ACHN (cell line): ENCODE results near the gene AKAP12.
"Not testable (repeated sequence)": the region's sequence is repeated elsewhere in the genome, so short reads cannot be mapped to it uniquely, and the experiment has no call there.

Experiments used
- DNase-seq: peaks from one replicate; pipeline ENCODE4 v3.0.0-alpha.2; 2015
- in situ Hi-C: cut with HindIII; loops from 2 replicates; pipeline ENCODE4 v1.10.0; 2017; ENCODE audit warnings: low sequenced_read_pairs, low pct_ligation_motif_present, low pct_unique_long_range_greater_than_20kb

Gene AKAP12

GRCh38 chr6:151325075-151326050, 85.6 kb downstream of the AKAP12 start:
- in situ Hi-C loops = no loop called here
- DNase-seq = peak; percentile 83

GRCh38 chr6:151326116-151326825, 86.5 kb downstream of the AKAP12 start:
- peak; percentile 3 for DNase-seq
- in situ Hi-C loops = no loop called here

- DNase-seq = no peak
- in situ Hi-C loops = no loop called here
Observed at GRCh38 chr6:151327101-151327500, 87.3 kb downstream of the AKAP12 start.

GRCh38 chr6:151330130-151330696, 90.4 kb downstream of the AKAP12 start:
- in situ Hi-C loops = no loop called here
- DNase-seq = no peak

GRCh38 chr6:151335930-151336329, 96.2 kb downstream of the AKAP12 start:
- no peak for DNase-seq
- in situ Hi-C loops = no loop called here

GRCh38 chr6:151338651-151339200, 99.0 kb downstream of the AKAP12 start:
- DNase-seq = no peak
- in situ Hi-C loops = no loop called here

GRCh38 chr6:151339369-151339768, 99.6 kb downstream of the AKAP12 start:
- DNase-seq = no peak
- in situ Hi-C loops = no loop called here

GRCh38 chr6:151340219-151340978, 100.6 kb downstream of the AKAP12 start:
- in situ Hi-C loops = no loop called here
- DNase-seq = no peak

- in situ Hi-C loops = no loop called here
- DNase-seq = no peak
Observed at GRCh38 chr6:151341476-151342195, 101.9 kb downstream of the AKAP12 start.

- in situ Hi-C loops, DNase-seq: not testable (repeated sequence)
Observed at GRCh38 chr6:151342750-151343149, 103.0 kb downstream of the AKAP12 start.

GRCh38 chr6:151349651-151350270, 110.0 kb downstream of the AKAP12 start:
- in situ Hi-C loops = no loop called here
- DNase-seq = no peak

GRCh38 chr6:151350442-151351145, 110.8 kb downstream of the AKAP12 start:
- in situ Hi-C loops = no loop called here

GRCh38 chr6:151351146-151351700, 111.5 kb downstream of the AKAP12 start:
- in situ Hi-C loops = no loop called here

More at GRCh38 chr6:151350442-151351145, 110.8 kb downstream of the AKAP12 start:
- DNase-seq = no peak

GRCh38 chr6:151351731-151352130, 112.0 kb downstream of the AKAP12 start:
- in situ Hi-C loops = no loop called here
- DNase-seq = no peak

More at GRCh38 chr6:151351146-151351700, 111.5 kb downstream of the AKAP12 start:
- DNase-seq = no peak

- DNase-seq = no peak
- in situ Hi-C loops = no loop called here
Observed at GRCh38 chr6:151352410-151353396, 112.9 kb downstream of the AKAP12 start.
